VCaP (cell line): ENCODE measurements around the gene CXXC5.

Experiments used
- H3K27ac ChIP-seq: fragments of 450-650 bp; 2 replicates; pipeline ENCODE4 v1.5.1; 2017
- TF ChIP-seq, protein P1 (sequence below): fragments of 450-650 bp; conservative IDR thresholded peaks from 2 replicates; pipeline ENCODE4 v1.5.1; 2017; ENCODE audit warnings: mild to moderate bottlenecking, moderate library complexity

CXXC5 gene

DNA sequence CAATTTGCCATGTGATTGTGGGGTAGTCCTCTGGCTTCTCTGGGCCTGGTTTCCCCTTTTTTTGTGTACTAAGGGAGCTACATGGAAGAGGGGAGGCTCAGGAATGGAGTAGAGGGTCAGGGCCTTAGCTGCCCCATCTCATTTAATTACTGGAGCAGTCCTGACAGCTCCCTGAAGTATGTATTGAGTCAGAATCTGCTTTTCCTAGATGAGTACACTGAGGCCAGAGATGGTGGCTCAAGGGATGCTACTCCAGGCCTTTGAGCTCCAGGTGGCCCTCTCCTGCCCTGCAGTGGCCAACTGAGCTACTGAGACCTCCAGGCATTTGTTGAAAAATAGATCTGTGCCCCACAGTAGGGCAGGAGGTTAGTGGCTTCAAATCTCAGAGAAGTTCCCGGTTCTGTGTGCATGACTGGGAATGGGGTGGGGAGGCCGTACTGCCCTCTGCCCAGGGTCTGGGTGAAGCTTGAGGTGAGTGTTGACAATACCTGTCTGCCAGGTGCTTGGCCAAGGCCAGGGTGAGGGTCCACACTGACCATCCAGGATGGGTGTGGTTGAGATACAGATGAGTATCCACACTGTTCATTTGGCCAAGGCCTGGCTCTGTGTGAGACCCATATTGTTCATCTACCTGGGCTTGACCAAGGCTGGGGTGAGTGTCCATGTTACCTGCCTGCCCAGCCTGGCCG is 45.7 kb downstream of the CXXC5 start:
- no peak overlapping the region for H3K27ac ChIP-seq
- TF ChIP-seq, protein P1, sequence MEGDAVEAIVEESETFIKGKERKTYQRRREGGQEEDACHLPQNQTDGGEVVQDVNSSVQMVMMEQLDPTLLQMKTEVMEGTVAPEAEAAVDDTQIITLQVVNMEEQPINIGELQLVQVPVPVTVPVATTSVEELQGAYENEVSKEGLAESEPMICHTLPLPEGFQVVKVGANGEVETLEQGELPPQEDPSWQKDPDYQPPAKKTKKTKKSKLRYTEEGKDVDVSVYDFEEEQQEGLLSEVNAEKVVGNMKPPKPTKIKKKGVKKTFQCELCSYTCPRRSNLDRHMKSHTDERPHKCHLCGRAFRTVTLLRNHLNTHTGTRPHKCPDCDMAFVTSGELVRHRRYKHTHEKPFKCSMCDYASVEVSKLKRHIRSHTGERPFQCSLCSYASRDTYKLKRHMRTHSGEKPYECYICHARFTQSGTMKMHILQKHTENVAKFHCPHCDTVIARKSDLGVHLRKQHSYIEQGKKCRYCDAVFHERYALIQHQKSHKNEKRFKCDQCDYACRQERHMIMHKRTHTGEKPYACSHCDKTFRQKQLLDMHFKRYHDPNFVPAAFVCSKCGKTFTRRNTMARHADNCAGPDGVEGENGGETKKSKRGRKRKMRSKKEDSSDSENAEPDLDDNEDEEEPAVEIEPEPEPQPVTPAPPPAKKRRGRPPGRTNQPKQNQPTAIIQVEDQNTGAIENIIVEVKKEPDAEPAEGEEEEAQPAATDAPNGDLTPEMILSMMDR: no peak

DNA sequence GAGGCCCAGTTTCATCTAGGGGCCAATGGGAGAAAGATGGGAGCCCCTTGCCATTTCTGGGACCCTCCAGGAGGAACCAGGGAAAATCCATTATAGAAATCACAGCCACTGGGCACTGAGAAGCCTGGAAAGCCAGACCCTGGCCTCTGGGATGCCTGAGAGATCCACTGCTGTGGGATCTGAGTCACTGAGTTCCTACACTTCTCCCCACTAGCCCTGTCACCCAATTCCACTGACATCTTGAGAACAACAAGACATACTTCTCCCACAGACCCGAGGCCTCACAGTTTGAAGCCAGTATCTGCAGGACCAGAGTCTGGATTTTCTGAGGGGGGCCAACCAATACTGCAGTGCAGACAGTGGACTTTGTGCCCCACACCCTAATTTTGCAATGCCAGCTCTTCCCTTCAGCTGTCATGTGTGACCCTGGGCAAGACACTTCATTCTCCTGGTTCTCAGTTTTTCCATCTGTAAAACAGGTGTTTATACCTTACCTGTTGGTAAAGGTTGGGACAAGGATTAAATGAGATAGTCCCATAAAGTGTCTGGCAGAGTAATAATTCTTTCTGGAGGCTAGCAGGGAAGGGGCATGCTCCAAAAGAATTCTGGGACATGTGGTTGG is 46.5 kb downstream of the CXXC5 start:
- no peak overlapping the region for H3K27ac ChIP-seq
- TF ChIP-seq, protein P1: no peak

- TF ChIP-seq, protein P1: no peak
- H3K27ac ChIP-seq: no peak overlapping the region
Observed at GRCh38 chr5:139695178-139695573, 47.0 kb downstream of the CXXC5 start.

- no peak overlapping the region for H3K27ac ChIP-seq
- TF ChIP-seq, protein P1: no peak
Observed at GRCh38 chr5:139696167-139696893, 48.2 kb downstream of the CXXC5 start.

- H3K27ac ChIP-seq: no peak overlapping the region
- TF ChIP-seq, protein P1: no peak
Observed at GRCh38 chr5:139696894-139697658, 48.9 kb downstream of the CXXC5 start.

DNA sequence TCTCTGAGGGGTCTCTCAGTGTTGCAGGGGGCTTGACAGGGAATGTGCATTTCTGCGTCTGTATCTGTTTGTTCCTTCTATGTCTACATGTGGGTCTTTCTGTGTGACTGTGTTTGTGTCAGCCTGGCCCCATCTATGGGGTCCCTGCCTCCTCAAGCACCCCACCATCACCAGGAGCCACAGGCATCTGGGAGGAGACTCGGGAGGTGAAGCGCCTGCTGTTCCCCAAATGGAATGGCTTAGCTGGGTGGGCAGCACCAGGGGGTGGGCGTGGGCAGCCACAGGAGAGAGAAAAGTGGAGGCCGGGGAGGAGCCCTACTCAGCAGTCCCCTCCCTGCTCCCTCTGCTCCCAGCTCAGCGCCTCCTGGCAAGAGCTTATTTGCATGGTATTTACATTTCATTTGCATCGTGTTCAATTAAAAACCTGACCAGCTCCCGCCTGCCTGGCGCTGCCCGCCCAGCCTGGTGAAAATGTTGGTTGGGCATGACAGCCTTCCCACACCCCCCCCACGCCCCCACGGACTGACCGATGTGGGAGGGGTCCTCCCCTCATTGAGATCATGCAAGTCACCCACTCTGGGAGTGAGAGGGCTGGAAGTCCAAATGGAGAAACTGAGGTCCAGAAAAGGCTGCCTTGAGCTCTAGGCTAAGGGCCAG is 50.5 kb downstream of the CXXC5 start:
- TF ChIP-seq, protein P1: no peak
- H3K27ac ChIP-seq: no peak overlapping the region
